ENCODE data around the gene ERBB4. TPM values are rescaled to one million over a fixed set of nuclear protein-coding genes. Genes with fewer than 3 reads are reported as not detected.

Gene ERBB4
- total RNA-seq, 1 experiment from 2014 or later, result 0.04 TPM

DNA sequence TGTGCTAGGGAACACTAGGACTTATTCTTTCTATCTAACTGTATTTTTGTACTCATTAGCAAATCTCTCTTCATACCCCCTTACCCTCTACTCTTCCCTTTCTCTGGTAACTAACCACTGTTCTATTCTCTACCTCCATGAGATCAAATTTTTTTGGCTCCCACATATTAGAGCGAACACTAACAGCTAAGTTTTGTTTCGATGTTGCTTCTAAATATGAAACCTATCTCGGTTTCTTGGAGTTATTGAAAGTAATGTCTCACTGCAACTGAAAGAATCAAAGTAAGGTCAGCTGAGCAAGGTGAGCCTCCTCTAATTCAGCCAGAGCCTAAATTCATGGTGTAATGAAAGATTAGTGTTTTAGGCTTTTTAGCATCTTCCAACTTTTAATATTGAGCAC lies 1024.6 kb downstream of the ERBB4 start:
- Histone ChIP-seq H3K4me1 (ENCODE audit: insufficient read depth, low read length) (no peaks in the 10 kb centered on the region; the same call in 1 of the 2 replicates), H3K79me2 (ENCODE audit: insufficient read depth, low read length) (no peaks in the 10 kb centered on the region), H3K14ac (ENCODE audit: insufficient read depth, low read length) (no peak overlapping the region), H3K27me3 (ENCODE audit: insufficient read depth, low read length) (no peaks in the 10 kb centered on the region), H3K9ac (ENCODE audit: extremely low read depth, insufficient read length, low read length) (no peak overlapping the region), H2BK20ac (ENCODE audit: low read depth, low read length, poor library complexity, severe bottlenecking) (no peak overlapping the region), H3K56ac (ENCODE audit: insufficient read length, low read depth, low read length) (no peak overlapping the region), H4K8ac (replicated peaks; ENCODE audit: insufficient read length, low read depth, low read length) (no peak overlapping the region), H3K9me3 (ENCODE audit: control insufficient read depth, low read depth, low read length) (no peaks in the 10 kb centered on the region), H3K18ac (ENCODE audit: insufficient read length, low read depth, low read length) (no peak overlapping the region), H3K4ac (ENCODE audit: low read depth, low read length) (no peak overlapping the region), H3T11ph (ENCODE audit: low read length) (no peak overlapping the region), H3K79me1 (ENCODE audit: insufficient read depth, low read depth, low read length, poor library complexity, severe bottlenecking) (no peaks in the 10 kb centered on the region), H4K5ac (ENCODE audit: insufficient read length, low read depth, low read length) (no peak overlapping the region), H3K23me2 (ENCODE audit: insufficient read length, low read depth, low read length, poor library complexity, severe bottlenecking) (no peaks in the 10 kb centered on the region), H2AFZ (ENCODE audit: low read length) (no peak overlapping the region), H3K4me2 (ENCODE audit: insufficient read depth, insufficient read length, low read length) (no peak overlapping the region), H2BK15ac (ENCODE audit: low read depth, low read length) (no peak overlapping the region), H2AK5ac (ENCODE audit: insufficient read length, low read length) (no peak overlapping the region), H3K23ac (ENCODE audit: insufficient read length, low read depth, low read length) (no peak overlapping the region), H2BK5ac (ENCODE audit: insufficient read length, low read length) (no peak overlapping the region), H4K20me1 (ENCODE audit: control insufficient read depth, insufficient read depth, insufficient read length) (no peaks in the 10 kb centered on the region), H2BK12ac (ENCODE audit: insufficient read length, low read depth, low read length) (no peak overlapping the region), H2BK120ac (ENCODE audit: low read depth, low read length, poor library complexity, severe bottlenecking) (no peak overlapping the region), H4K91ac (ENCODE audit: insufficient read length, low read depth, low read length) (no peak overlapping the region), H3K27ac (ENCODE audit: insufficient read length, low read depth, low read length) (no peak overlapping the region)
- Mint-ChIP-seq H3K4me1 (peaks cover 12 to 15% of the 10 kb centered on the region in 2 experiments), H3K27ac (no peak overlapping the region; a peak in 1 of 7 replicates), H3K4me3 (no peak overlapping the region), H3K27me3 (ENCODE audit: low read depth) (no peaks in the 10 kb centered on the region), H3K36me3 (ENCODE audit: insufficient read depth in 1 of 3, low read depth in 3 of 3) (no peaks in the 10 kb centered on the region), H3K9me3 (no peaks in the 10 kb centered on the region)
- WGBS (ENCODE audit: extremely low coverage, insufficient read length, low lambda C conversion rate), result no CpG with 5 or more reads among the region's 3 CpGs
- no peak for DNase-seq
- TF ChIP-seq CTCF (conservative IDR thresholded peaks at IDR 0.05), result no peak

Measured in H9 (cell line).